SJSA1 (cell line): Measurements from ENCODE around the gene NCBP2. TPM values are rescaled to one million over a fixed set of nuclear protein-coding genes. Genes with fewer than 3 reads are reported as not detected.
A peak's percentile ranks its signal among the peaks of the same experiment; 100 is the strongest.

Experiments used
- DNase-seq, 2 experiments: peaks; one replicate each; pipeline ENCODE4 v3.0.0-alpha.2; 2015 to 2020; ENCODE audit warnings: low spot score in 2 of 2, low read depth in 1 of 2
- H3K27ac ChIP-seq: fragments of 250-450 bp; sonication (Bioruptor Pico); 2 replicates; pipeline ENCODE4 v1.5.1; 2020; ENCODE audit warnings: mild to moderate bottlenecking, moderate library complexity
- H3K27me3 ChIP-seq: fragments of 250-450 bp; sonication (Bioruptor Pico); replicated peaks from 2 replicates; pipeline ENCODE4 v1.5.1; 2020; ENCODE audit warnings: mild to moderate bottlenecking, moderate library complexity
- H3K36me3 ChIP-seq: fragments of 250-450 bp; sonication (Bioruptor Pico); 2 replicates; pipeline ENCODE4 v1.5.1; 2020; ENCODE audit warnings: mild to moderate bottlenecking
- H3K4me1 ChIP-seq: fragments of 250-450 bp; sonication (Bioruptor Pico); replicated peaks from 2 replicates; pipeline ENCODE4 v1.6.1; 2021; ENCODE audit warnings: mild to moderate bottlenecking
- H3K4me3 ChIP-seq: fragments of 250-450 bp; sonication (Bioruptor Pico); 2 replicates; pipeline ENCODE4 v1.5.1; 2020; ENCODE audit warnings: mild to moderate bottlenecking
- H3K9me3 ChIP-seq: fragments of 250-450 bp; sonication (Bioruptor Pico); replicated peaks from 2 replicates; pipeline ENCODE4 v1.5.1; 2020; ENCODE audit warnings: mild to moderate bottlenecking
- total RNA-seq: library from RNA; depleted of rRNA; stranded (reverse); fragments of >200 nt; shearing (Covaris generic); gene quantifications from 2 replicates; pipeline ENCODE4 v1.2.3, GENCODE V29; 2014

Gene NCBP2
- total RNA-seq, 1 experiment from 2014 or later = 44.8 TPM

GRCh38 chr3:196941729-196942225, 551 bp downstream of the NCBP2 start:
- peak overlapping the region; percentile 96 for H3K4me3 ChIP-seq
- no peaks in the 10 kb centered on the region for H3K9me3 ChIP-seq
- peak overlapping the region; percentile 66 for H3K27ac ChIP-seq
- no peaks in the 10 kb centered on the region for H3K27me3 ChIP-seq
- peaks cover 15% of the 10 kb centered on the region for H3K4me1 ChIP-seq
- H3K36me3 ChIP-seq = peaks cover 62% of the 10 kb centered on the region
- peak in 1 of 2 experiments; percentile 55 for DNase-seq

DNA sequence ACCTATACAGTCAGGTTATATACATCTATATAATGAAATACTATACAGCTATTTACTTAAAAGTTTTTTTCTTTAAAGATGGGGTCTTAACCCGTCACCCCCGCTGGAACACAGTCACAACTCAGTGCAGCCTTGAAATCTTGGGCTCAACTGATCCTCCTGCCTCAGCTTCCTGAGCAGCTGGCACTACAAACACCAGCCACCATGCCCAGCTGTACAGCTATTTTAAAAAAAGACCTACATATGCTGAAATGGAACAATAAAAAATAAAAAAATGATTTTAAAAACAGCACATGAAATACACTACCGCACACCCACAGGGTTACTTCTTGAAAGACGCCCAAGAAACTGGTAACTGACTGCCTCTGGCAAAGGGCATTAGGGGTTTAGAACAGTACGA, 3.8 kb downstream of the NCBP2 start:
- H3K9me3 ChIP-seq = no peaks in the 10 kb centered on the region
- peaks cover 86% of the 10 kb centered on the region for H3K36me3 ChIP-seq
- no peak for DNase-seq
- no peak overlapping the region for H3K4me3 ChIP-seq
- peaks cover 13% of the 10 kb centered on the region for H3K4me1 ChIP-seq
- no peaks in the 10 kb centered on the region for H3K27me3 ChIP-seq
- no peak overlapping the region for H3K27ac ChIP-seq

DNA sequence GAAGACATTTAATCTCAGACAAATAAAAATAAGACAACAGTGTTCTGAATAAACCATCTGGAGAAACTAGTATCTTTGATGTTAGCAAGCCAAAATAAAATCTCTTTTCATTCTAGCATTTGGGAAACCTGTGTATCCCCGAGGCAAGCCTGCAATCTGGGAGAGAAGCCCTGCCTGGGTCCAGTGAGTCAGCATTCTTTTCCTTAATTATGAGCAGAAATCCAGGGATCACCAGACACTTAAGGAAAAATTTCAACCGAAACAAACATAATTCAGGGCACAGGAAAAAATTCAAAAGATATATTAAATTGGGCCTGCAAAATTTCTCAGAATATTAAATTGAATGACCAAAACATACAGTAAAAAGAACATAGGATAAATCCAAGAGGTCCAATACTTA, 4.2 kb downstream of the NCBP2 start:
- Histone ChIP-seq H3K9me3 (no peaks in the 10 kb centered on the region), H3K4me3 (no peak overlapping the region), H3K4me1 (peaks cover 9% of the 10 kb centered on the region), H3K27ac (no peak overlapping the region), H3K27me3 (no peaks in the 10 kb centered on the region), H3K36me3 (peaks cover 87% of the 10 kb centered on the region)
- DNase-seq = no peak

GRCh38 chr3:196936288-196936687, 6.0 kb downstream of the NCBP2 start:
- no peak overlapping the region for H3K27ac ChIP-seq
- no peak overlapping the region for H3K4me3 ChIP-seq
- DNase-seq = no peak
- no peaks in the 10 kb centered on the region for H3K27me3 ChIP-seq
- no peaks in the 10 kb centered on the region for H3K9me3 ChIP-seq
- H3K36me3 ChIP-seq = peaks cover 86% of the 10 kb centered on the region
- H3K4me1 ChIP-seq = peaks cover 9% of the 10 kb centered on the region

- DNase-seq = no peak
- Histone ChIP-seq H3K9me3 (no peaks in the 10 kb centered on the region), H3K36me3 (peaks cover 77% of the 10 kb centered on the region), H3K4me3 (no peak overlapping the region), H3K4me1 (no peaks in the 10 kb centered on the region), H3K27ac (no peak overlapping the region), H3K27me3 (no peaks in the 10 kb centered on the region)
Measured at GRCh38 chr3:196932600-196932999, 9.7 kb downstream of the NCBP2 start.

GRCh38 chr3:196931828-196932587, 10.3 kb downstream of the NCBP2 start:
- Histone ChIP-seq H3K4me3 (no peak overlapping the region), H3K27me3 (no peaks in the 10 kb centered on the region), H3K4me1 (no peaks in the 10 kb centered on the region), H3K36me3 (peaks cover 71% of the 10 kb centered on the region), H3K27ac (no peak overlapping the region), H3K9me3 (no peaks in the 10 kb centered on the region)
- no peak for DNase-seq

- Histone ChIP-seq H3K36me3 (peaks cover 63% of the 10 kb centered on the region), H3K9me3 (no peaks in the 10 kb centered on the region), H3K27ac (no peak overlapping the region), H3K27me3 (no peaks in the 10 kb centered on the region), H3K4me3 (no peak overlapping the region), H3K4me1 (no peaks in the 10 kb centered on the region)
- no peak for DNase-seq
Measured at GRCh38 chr3:196931157-196931556, 11.2 kb downstream of the NCBP2 start.

DNA sequence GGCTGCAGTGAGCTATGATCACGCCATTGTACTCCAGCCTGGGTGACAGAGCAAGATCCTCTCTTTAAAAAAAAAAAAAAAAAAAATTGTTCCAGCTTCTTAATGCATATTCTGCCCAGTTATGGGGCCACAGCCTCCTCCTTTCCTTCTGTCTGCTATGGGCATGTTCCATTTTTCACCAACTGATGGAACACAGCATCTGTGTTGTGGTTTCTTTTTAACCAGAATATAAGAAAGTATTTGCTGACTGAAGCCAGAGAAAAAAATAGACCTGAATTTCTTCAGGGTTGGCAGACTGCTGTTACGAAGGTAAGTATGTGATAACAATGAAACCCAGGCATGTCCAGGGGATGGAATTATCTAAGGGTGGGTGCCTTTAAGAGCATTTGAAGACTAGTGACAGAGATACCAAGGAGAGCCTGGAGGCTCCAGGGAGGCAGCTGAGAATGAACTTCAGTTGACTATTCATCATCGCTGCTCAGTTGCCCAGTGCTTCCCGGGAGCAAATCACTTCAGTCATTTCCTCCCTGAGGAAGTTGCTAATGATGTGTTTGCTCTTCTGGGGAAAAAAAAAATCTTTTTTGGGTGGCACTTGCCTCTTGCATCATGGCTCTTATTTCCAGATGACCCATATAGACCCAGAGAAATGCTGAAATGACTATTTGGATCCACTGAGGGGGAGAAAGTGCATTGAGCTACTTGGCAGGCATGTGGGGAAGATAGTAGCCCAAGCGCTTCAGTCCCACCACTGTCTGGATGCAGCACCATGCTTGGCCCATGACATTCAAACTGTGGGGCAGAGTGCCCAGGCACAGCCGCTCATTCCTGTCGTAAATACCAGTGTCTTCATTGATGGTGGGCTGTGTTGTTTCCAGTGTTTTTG, 14.5 kb downstream of the NCBP2 start:
- peaks cover 52% of the 10 kb centered on the region for H3K36me3 ChIP-seq

GRCh38 chr3:196920733-196921132, 21.6 kb downstream of the NCBP2 start:
- Histone ChIP-seq H3K36me3 (peaks cover 47% of the 10 kb centered on the region), H3K27ac (no peak overlapping the region), H3K4me3 (no peak overlapping the region), H3K4me1 (no peaks in the 10 kb centered on the region), H3K9me3 (no peaks in the 10 kb centered on the region), H3K27me3 (no peaks in the 10 kb centered on the region)
- DNase-seq = no peak

More for the DNA sequence above, 14.5 kb downstream of the NCBP2 start:
- no peak overlapping the region for H3K27ac ChIP-seq
- no peaks in the 10 kb centered on the region for H3K9me3 ChIP-seq
- H3K4me1 ChIP-seq = no peaks in the 10 kb centered on the region
- H3K4me3 ChIP-seq = no peak overlapping the region
- DNase-seq = no peak
- H3K27me3 ChIP-seq = no peaks in the 10 kb centered on the region

DNA sequence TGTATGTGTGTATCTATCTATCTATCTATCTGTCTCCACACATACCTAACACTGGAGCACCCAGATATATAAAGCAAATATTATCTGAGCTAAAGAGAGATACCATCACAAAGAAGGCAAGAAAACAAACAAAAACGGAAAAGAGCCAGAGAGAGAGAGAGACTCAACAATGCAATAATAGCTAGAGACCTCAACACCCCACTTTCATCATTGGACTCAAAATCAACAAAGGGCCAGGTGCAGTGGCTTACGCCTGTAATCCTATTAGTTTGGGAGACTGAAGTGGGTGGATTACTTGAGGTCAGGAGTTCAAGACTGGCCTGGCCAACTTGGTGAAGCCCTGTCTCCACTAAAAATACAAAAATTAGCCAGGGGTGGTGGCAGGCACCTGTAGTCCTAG, 23.4 kb downstream of the NCBP2 start:
- Histone ChIP-seq H3K4me1 (no peaks in the 10 kb centered on the region), H3K36me3 (peaks cover 51% of the 10 kb centered on the region), H3K4me3 (no peak overlapping the region), H3K27ac (no peak overlapping the region), H3K27me3 (no peaks in the 10 kb centered on the region), H3K9me3 (no peaks in the 10 kb centered on the region)
- DNase-seq = no peak

DNA sequence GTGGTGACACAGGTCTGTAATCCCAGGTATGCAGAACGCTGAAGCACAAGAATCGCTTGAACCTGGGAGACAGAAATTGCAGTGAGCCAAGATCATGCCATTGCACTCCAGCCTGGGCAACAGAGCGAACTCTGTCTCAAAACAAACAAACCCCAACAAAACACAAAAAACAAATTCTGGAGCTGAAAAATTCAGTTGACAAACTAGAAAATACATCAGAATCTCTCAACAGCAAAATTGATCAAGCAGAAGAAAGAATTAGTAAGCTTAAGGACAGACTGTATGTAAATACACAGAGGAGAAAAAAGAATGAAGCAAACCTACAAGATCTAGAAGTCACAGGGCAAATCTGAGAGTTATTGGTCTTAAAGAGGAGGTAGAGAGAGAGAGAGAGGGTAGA, 25.3 kb downstream of the NCBP2 start:
- no peaks in the 10 kb centered on the region for H3K4me1 ChIP-seq

GRCh38 chr3:196916221-196916620, 26.1 kb downstream of the NCBP2 start:
- Histone ChIP-seq H3K4me3 (no peak overlapping the region), H3K27ac (no peak overlapping the region), H3K36me3 (peaks cover 41% of the 10 kb centered on the region), H3K4me1 (no peaks in the 10 kb centered on the region), H3K9me3 (no peaks in the 10 kb centered on the region), H3K27me3 (no peaks in the 10 kb centered on the region)
- DNase-seq = no peak

More for the DNA sequence above, 25.3 kb downstream of the NCBP2 start:
- H3K4me3 ChIP-seq = no peak overlapping the region
- no peaks in the 10 kb centered on the region for H3K9me3 ChIP-seq
- H3K27me3 ChIP-seq = no peaks in the 10 kb centered on the region
- H3K36me3 ChIP-seq = peaks cover 39% of the 10 kb centered on the region
- no peak for DNase-seq
- H3K27ac ChIP-seq = no peak overlapping the region

GRCh38 chr3:196915375-196915774, 27.0 kb downstream of the NCBP2 start:
- Histone ChIP-seq H3K27ac (no peak overlapping the region), H3K36me3 (peaks cover 43% of the 10 kb centered on the region), H3K4me1 (no peaks in the 10 kb centered on the region), H3K9me3 (no peaks in the 10 kb centered on the region), H3K4me3 (no peak overlapping the region), H3K27me3 (no peaks in the 10 kb centered on the region)
- no peak for DNase-seq

- Histone ChIP-seq H3K9me3 (no peaks in the 10 kb centered on the region), H3K4me3 (no peak overlapping the region)
Measured at GRCh38 chr3:196914866-196915265, 27.5 kb downstream of the NCBP2 start.

More at GRCh38 chr3:196914866-196915265, 27.5 kb downstream of the NCBP2 start:
- no peak for DNase-seq
- H3K27ac ChIP-seq = no peak overlapping the region
- H3K4me1 ChIP-seq = no peaks in the 10 kb centered on the region
- peaks cover 44% of the 10 kb centered on the region for H3K36me3 ChIP-seq
- H3K27me3 ChIP-seq = no peaks in the 10 kb centered on the region
